HEK293 (cell line): ENCODE measurements around the gene ZSCAN4.

Experiments used
- ATF2 ChIP-seq: fragments of 450-650 bp; formaldehyde crosslinking; IDR thresholded peaks from 2 replicates; pipeline ENCODE4 v1.5.1; 2016; ENCODE audit warnings: missing biosample characterization, missing genetic modification characterization, low read depth
- CTCF ChIP-seq: fragments of 450-650 bp; formaldehyde crosslinking; IDR thresholded peaks from 2 replicates; pipeline ENCODE4 v1.5.1; 2016; ENCODE audit warnings: missing biosample characterization, missing genetic modification characterization
- PRDM10 ChIP-seq: fragments of 450-650 bp; formaldehyde crosslinking; IDR thresholded peaks from 2 replicates; pipeline ENCODE4 v1.5.1; 2016; ENCODE audit warnings: missing biosample characterization, missing genetic modification characterization
- RBAK ChIP-seq: fragments of 450-650 bp; formaldehyde crosslinking; IDR thresholded peaks from 2 replicates; pipeline ENCODE4 v1.5.1; 2016; ENCODE audit warnings: missing biosample characterization, missing genetic modification characterization

- TF ChIP-seq PRDM10: no peak
- TF ChIP-seq RBAK: no peak
- TF ChIP-seq ATF2 (tag by site-specific recombination): no peak
- no peak for TF ChIP-seq CTCF
These were observed 2.6 kb downstream of the ZSCAN4 start for GRCh38 chr19:57671124-57671895.
